OCI-LY7 (cell line): Measurements from ENCODE around the gene SPG7.

Experiments
- CTCF ChIP-seq: fragments of 200-600 bp; sonication (generic); conservative IDR thresholded peaks from 2 replicates; pipeline ENCODE4 v1.5.1; 2014; ENCODE audit warnings: mild to moderate bottlenecking, antibody characterized with exemption, low read length, moderate library complexity, mixed read lengths
- EZH2phosphoT487 ChIP-seq: fragments of 200-600 bp; sonication (generic); IDR thresholded peaks from 2 replicates; pipeline ENCODE4 v1.6.1; 2018; ENCODE audit warnings: low read depth, borderline replicate concordance, mild to moderate bottlenecking, mixed run types, antibody characterized with exemption, low read length, moderate library complexity, mixed read lengths

- TF ChIP-seq CTCF (no peak), EZH2phosphoT487 (no peak)
These were observed 40.3 kb downstream of the SPG7 start for GRCh38 chr16:89548344-89549006.
